HepG2 (cell line): Measurements from ENCODE around the gene DPAGT1. TPM values are rescaled to one million over a fixed set of nuclear protein-coding genes. Genes with fewer than 3 reads are reported as not detected.

Source experiments
- ATAC-seq: fragments of 200-7000 bp; cut with Tn5 transposase; 3 replicates; pipeline ENCODE4 v1.9.1; 2020; ENCODE audit warnings: mild to moderate bottlenecking, moderate library complexity
- BruUV-seq: library from RNA; stranded (reverse); fragments of 400-500 nt; replicated peaks from 2 replicates; lab custom pipeline; 2021; lab: Mats Ljungman, UMichigan
- CTCF ChIA-PET: fragments of 300-600 bp; formaldehyde crosslinking; extraction: SDS; loops from one replicate; lab custom pipeline; 2021; ENCODE audit warnings: low total read pairs, inconsistent platforms, low intra/inter-chr PET ratio; lab: Yijun Ruan, JAX
- POLR2A ChIA-PET: fragments of 350-600 bp; sonication (Branson Sonifier 250); formaldehyde crosslinking; loops from one replicate; lab custom pipeline; 2020; ENCODE audit warnings: antibody characterized with exemption, inconsistent platforms; lab: Yijun Ruan, JAX
- DNase-seq: peaks from one replicate; pipeline ENCODE4 v3.0.0-alpha.2; 2015; ENCODE audit warnings: low spot score
- FAIRE-seq: peaks from 3 replicates; lab custom pipeline; 2011; peaks lifted over from hg19 to GRCh38; lab: Jason Lieb, UNC
- H2AFZ ChIP-seq: one replicate; pipeline ENCODE4 v1.6.1; 2011; ENCODE audit warnings: low read length, inconsistent platforms
- H3K27ac ChIP-seq: fragments of 300-600 bp; 3 replicates; pipeline ENCODE4 v1.8.0; 2011; ENCODE audit warnings: mixed run types, mild to moderate bottlenecking, mixed read lengths, low read length, inconsistent platforms; ENCODE audit not compliant: insufficient read depth; ENCODE audit errors: extremely low read length
- H3K27me3 ChIP-seq, 2 experiments: fragments of 200-600 bp in 1 of 2; 2 replicates in 1 of 2; 3 replicates in 1 of 2; pipeline versions ENCODE4 v1.6.0 to v1.8.0; 2011; ENCODE audit warnings: low read length in 2 of 2, mild to moderate bottlenecking in 2 of 2, moderate library complexity in 2 of 2, inconsistent platforms in 1 of 2; ENCODE audit not compliant: insufficient read depth in 2 of 2, control insufficient read depth in 1 of 2
- H3K36me3 ChIP-seq, 2 experiments: fragments of 200-600 bp in 1 of 2; replicated peaks in 1 of 2; 2 replicates in 1 of 2; 3 replicates in 1 of 2; pipeline versions ENCODE4 v1.5.1 to v1.8.0; 2011; ENCODE audit warnings: low read length in 2 of 2, inconsistent platforms in 1 of 2; ENCODE audit not compliant: insufficient read depth in 2 of 2, control insufficient read depth in 1 of 2
- H3K4me1 ChIP-seq: 2 replicates; pipeline ENCODE4 v1.5.1; 2012; ENCODE audit warnings: low read length, inconsistent platforms; ENCODE audit not compliant: insufficient read depth
- H3K4me2 ChIP-seq: 2 replicates; pipeline ENCODE4 v1.6.0; 2011; ENCODE audit warnings: low read depth, low read length, inconsistent platforms
- H3K4me3 ChIP-seq, 3 experiments: fragments of 200-600 bp in 1 of 3; sonication (generic), shearing (Covaris generic) in 1 of 3; replicated peaks in 1 of 3; 2 replicates each; pipeline ENCODE4 v1.5.1; 2011 to 2016; ENCODE audit warnings: low read length in 3 of 3, inconsistent platforms in 2 of 3, low read depth in 2 of 3, mild to moderate bottlenecking in 2 of 3, control low read depth in 1 of 3, mixed read lengths in 1 of 3; ENCODE audit not compliant: insufficient read depth in 1 of 3
- H3K79me2 ChIP-seq: one replicate; pipeline ENCODE4 v1.6.1; 2011; ENCODE audit warnings: low read length, inconsistent platforms; ENCODE audit not compliant: insufficient read depth
- H3K9ac ChIP-seq: 2 replicates; pipeline ENCODE4 v1.6.0; 2011; ENCODE audit warnings: mild to moderate bottlenecking, low read depth, low read length, inconsistent platforms; ENCODE audit not compliant: insufficient read depth
- H3K9me3 ChIP-seq: 2 replicates; pipeline ENCODE4 v1.5.1; 2012; ENCODE audit warnings: mild to moderate bottlenecking, low read length
- H4K20me1 ChIP-seq: 2 replicates; pipeline ENCODE4 v1.6.0; 2011; ENCODE audit warnings: inconsistent platforms, mild to moderate bottlenecking, low read length, moderate library complexity; ENCODE audit not compliant: insufficient read depth
- DBP ChIP-seq: sonication (generic); formaldehyde crosslinking; IDR thresholded peaks from 2 replicates; pipeline ENCODE4 v1.4.0; 2020; ENCODE audit warnings: missing genetic modification reagents; ENCODE audit errors: not compliant biosample characterization
- ELF1 ChIP-seq: sonication (generic); formaldehyde crosslinking; IDR thresholded peaks from 2 replicates; pipeline ENCODE4 v1.4.0; 2020; ENCODE audit warnings: missing genetic modification reagents
- ESRRA ChIP-seq: sonication (generic); formaldehyde crosslinking; IDR thresholded peaks from 2 replicates; pipeline ENCODE4 v1.5.1; 2020; ENCODE audit warnings: mild to moderate bottlenecking, low read depth, missing genetic modification reagents
- KAT8 ChIP-seq: IDR thresholded peaks from 2 replicates; pipeline ENCODE4 v1.6.1; 2016; ENCODE audit warnings: missing genetic modification reagents, missing compliant biosample characterization
- KLF12 ChIP-seq: sonication (generic); formaldehyde crosslinking; IDR thresholded peaks from 2 replicates; pipeline ENCODE4 v1.4.0; 2020; ENCODE audit warnings: missing genetic modification reagents, borderline replicate concordance
- KLF6 ChIP-seq: IDR thresholded peaks from 2 replicates; pipeline ENCODE4 v1.8.0; 2016; ENCODE audit warnings: missing biosample characterization, missing genetic modification reagents
- TBP ChIP-seq: sonication (generic); formaldehyde crosslinking; IDR thresholded peaks from 2 replicates; pipeline ENCODE4 v1.5.0; 2020; ENCODE audit warnings: missing genetic modification reagents
- ZNF20 ChIP-seq: sonication (generic); formaldehyde crosslinking; IDR thresholded peaks from 2 replicates; pipeline ENCODE4 v1.4.0; 2020; ENCODE audit warnings: mild to moderate bottlenecking, moderate library complexity, missing genetic modification reagents
- ZNF576 ChIP-seq: sonication (generic); formaldehyde crosslinking; IDR thresholded peaks from 2 replicates; pipeline ENCODE4 v1.4.0; 2020; ENCODE audit warnings: mild to moderate bottlenecking, missing genetic modification reagents
- ZNF687 ChIP-seq: sonication (generic); formaldehyde crosslinking; IDR thresholded peaks from 2 replicates; pipeline ENCODE4 v1.5.1; 2020; ENCODE audit warnings: mild to moderate bottlenecking, missing genetic modification reagents, moderate library complexity
- WGBS: methylation state at CpG from one replicate; pipeline ENCODE4 v1.1.6; 2017; ENCODE audit warnings: low lambda C conversion rate; 5-methylcytosine and 5-hydroxymethylcytosine counted together
- in situ Hi-C: cut with HindIII; loops from 2 replicates; pipeline ENCODE4 v1.10.0; 2017; ENCODE audit warnings: low pct_unique_long_range_greater_than_20kb; ENCODE audit not compliant: extremely low pct_ligation_motif_present
- intact Hi-C: fragments of 100-400 bp; cut with micrococcal nuclease; formaldehyde crosslinking; loops from one replicate; pipeline ENCODE4 v1.10.0; 2022; ENCODE audit not compliant: unreplicated experiment
- polyA plus RNA-seq, 8 experiments: library from polyadenylated mRNA; depleted of rRNA in 3 of 8; stranded (reverse) in 7 of 8; unstranded in 1 of 8; fragments of >200 nt; fragmentation: Illumina TruSeq in 4 of 8; extraction: Trizol in 4 of 8; gene quantifications; 2 replicates each; pipeline versions ENCODE4 v1.2.1 to v1.2.3, GENCODE V29; 2011 to 2016; ENCODE audit warnings: low read depth in 4 of 8, missing spikeins in 1 of 8, mixed read lengths in 1 of 8; ENCODE audit not compliant: insufficient read depth in 1 of 8
- total RNA-seq, 5 experiments: library from RNA; depleted of rRNA; stranded (reverse); fragments of >200 nt; fragmentation: Illumina TruSeq; extraction: Trizol; gene quantifications; 2 replicates each; pipeline ENCODE4 v1.2.3, GENCODE V29; 2016; ENCODE audit warnings: low read depth in 1 of 5

Gene DPAGT1
- total and polyA plus RNA-seq, 2 of the 13 experiments (the other 11 are each of a cell fraction or from before 2014, with no cell fraction given): 37.6 to 70.7 TPM

GRCh38 chr11:119055901-119056300 lies 45.8 kb downstream of the DPAGT1 start (continued):
- TF ChIP-seq TBP (CRISPR knock-in tag): no peak

- POLR2A ChIA-PET: interaction anchor here (1.1 to 1.4 kb wide), 3 partner anchors 36 to 40 kb away, joined by 3 to 4 read pairs (median 3); partner anchors contain the start of genes RPS25 and TRAPPC4
Observed at GRCh38 chr11:119054418-119054817, 47.2 kb downstream of the DPAGT1 start.

More at GRCh38 chr11:119054418-119054817, 47.2 kb downstream of the DPAGT1 start:
- Histone ChIP-seq H3K9me3 (no peaks in the 10 kb centered on the region), H3K36me3 (peaks cover 36 to 53% of the 10 kb centered on the region in 2 experiments), H4K20me1 (peaks cover 3% of the 10 kb centered on the region; the same call in 1 of the 2 replicates), H3K4me3 (no peak overlapping the region), H2AFZ (no peak overlapping the region), H3K27me3 (no peaks in the 10 kb centered on the region), H3K4me1 (peaks cover 23% of the 10 kb centered on the region), H3K4me2 (no peak overlapping the region), H3K27ac (no peak overlapping the region), H3K79me2 (peaks cover 25% of the 10 kb centered on the region), H3K9ac (no peak overlapping the region)
- WGBS: 100% methylated on average over 10 of the region's 10 CpGs
- intact Hi-C loops (no loop called here), in situ Hi-C loops (no loop called here)
- FAIRE-seq: no peak
- CTCF ChIA-PET: no interaction called here
- TF ChIP-seq DBP (CRISPR knock-in tag) (no peak), ZNF687 (CRISPR knock-in tag) (no peak), ZNF20 (CRISPR knock-in tag) (no peak), ZNF576 (no peak), ESRRA (CRISPR knock-in tag) (no peak), KAT8 (CRISPR knock-in tag) (no peak), KLF12 (CRISPR knock-in tag) (no peak), KLF6 (CRISPR knock-in tag) (no peak), ELF1 (CRISPR knock-in tag) (no peak)
- ATAC-seq: no peak
- no peak for DNase-seq
- BruUV-seq: no TSS peak
